Measurements from ENCODE around the gene TP53BP1. TPM values are rescaled to one million over a fixed set of nuclear protein-coding genes. Genes with fewer than 3 reads are reported as not detected.
A peak's percentile ranks its signal among the peaks of the same experiment; 100 is the strongest.
"Not testable (repeated sequence)": the region's sequence is repeated elsewhere in the genome, so short reads cannot be mapped to it uniquely, and the experiment has no call there.

Gene TP53BP1
- total and polyA plus RNA-seq, 4 donors, result 78.8 to 109 (median 88.8) TPM

- no peaks in the 10 kb centered on the region for H3K4me1 ChIP-seq (ENCODE audit: control insufficient read depth, insufficient read depth, low read length)
- no peaks in the 10 kb centered on the region for H3K27me3 ChIP-seq (ENCODE audit: control insufficient read depth, insufficient read depth, low read length)
- no peak overlapping the region for H3K27ac ChIP-seq (ENCODE audit: low read depth, low read length)
- peak in 2 of 6 donors; percentile 4 to 7 for DNase-seq (ENCODE audit: low read depth in 4 of 6, low spot score in 6 of 6)
- 79% methylated on average over 4 of the region's 4 CpGs for WGBS (ENCODE audit: insufficient coverage)
- no peaks in the 10 kb centered on the region for H3K9me3 ChIP-seq (ENCODE audit: control insufficient read depth, insufficient read depth, low read length)
- H3K36me3 ChIP-seq (ENCODE audit: control insufficient read depth, insufficient read depth, low read length), result peaks cover 65% of the 10 kb centered on the region
- no peak overlapping the region for H3K4me3 ChIP-seq (ENCODE audit: low read depth, low read length)
Observed at GRCh38 chr15:43408789-43409188, 84.2 kb downstream of the TP53BP1 start.

GRCh38 chr15:43406808-43407207, 86.1 kb downstream of the TP53BP1 start:
- Histone ChIP-seq H3K27me3 (ENCODE audit: control insufficient read depth, insufficient read depth, low read length) (no peaks in the 10 kb centered on the region), H3K27ac (ENCODE audit: low read depth, low read length) (no peak overlapping the region), H3K9me3 (ENCODE audit: control insufficient read depth, insufficient read depth, low read length) (no peaks in the 10 kb centered on the region), H3K4me3 (ENCODE audit: low read depth, low read length) (no peak overlapping the region), H3K4me1 (ENCODE audit: control insufficient read depth, insufficient read depth, low read length) (no peaks in the 10 kb centered on the region), H3K36me3 (ENCODE audit: control insufficient read depth, insufficient read depth, low read length) (peaks cover 61% of the 10 kb centered on the region)
- DNase-seq (ENCODE audit: low read depth in 4 of 6, low spot score in 6 of 6), result no peak
- WGBS (ENCODE audit: insufficient coverage), result 100% methylated on average over 1 of the region's 2 CpGs

GRCh38 chr15:43406189-43406588, 86.8 kb downstream of the TP53BP1 start:
- no peak overlapping the region for H3K4me3 ChIP-seq (ENCODE audit: low read depth, low read length)
- H3K27ac ChIP-seq (ENCODE audit: low read depth, low read length), result no peak overlapping the region
- no peaks in the 10 kb centered on the region for H3K4me1 ChIP-seq (ENCODE audit: control insufficient read depth, insufficient read depth, low read length)
- no peak for DNase-seq (ENCODE audit: low read depth in 4 of 6, low spot score in 6 of 6)
- no peaks in the 10 kb centered on the region for H3K9me3 ChIP-seq (ENCODE audit: control insufficient read depth, insufficient read depth, low read length)
- WGBS (ENCODE audit: insufficient coverage), result no CpG with 5 or more reads among the region's 2 CpGs
- H3K27me3 ChIP-seq (ENCODE audit: control insufficient read depth, insufficient read depth, low read length), result no peaks in the 10 kb centered on the region
- peaks cover 62% of the 10 kb centered on the region for H3K36me3 ChIP-seq (ENCODE audit: control insufficient read depth, insufficient read depth, low read length)

- Histone ChIP-seq H3K27me3 (ENCODE audit: control insufficient read depth, insufficient read depth, low read length) (no peaks in the 10 kb centered on the region), H3K9me3 (ENCODE audit: control insufficient read depth, insufficient read depth, low read length) (no peaks in the 10 kb centered on the region), H3K36me3 (ENCODE audit: control insufficient read depth, insufficient read depth, low read length) (peaks cover 67% of the 10 kb centered on the region), H3K4me1 (ENCODE audit: control insufficient read depth, insufficient read depth, low read length) (no peaks in the 10 kb centered on the region), H3K4me3 (ENCODE audit: low read depth, low read length) (no peak overlapping the region), H3K27ac (ENCODE audit: low read depth, low read length) (no peak overlapping the region)
- peak in 1 of 6 donors; percentile 5 for DNase-seq (ENCODE audit: low read depth in 4 of 6, low spot score in 6 of 6)
- no CpG with 5 or more reads among the region's 5 CpGs for WGBS (ENCODE audit: insufficient coverage)
Observed at GRCh38 chr15:43404130-43404529, 88.8 kb downstream of the TP53BP1 start.

GRCh38 chr15:43403616-43404015, 89.3 kb downstream of the TP53BP1 start:
- Histone ChIP-seq H3K9me3 (ENCODE audit: control insufficient read depth, insufficient read depth, low read length) (no peaks in the 10 kb centered on the region), H3K4me3 (ENCODE audit: low read depth, low read length) (no peak overlapping the region), H3K27me3 (ENCODE audit: control insufficient read depth, insufficient read depth, low read length) (no peaks in the 10 kb centered on the region), H3K36me3 (ENCODE audit: control insufficient read depth, insufficient read depth, low read length) (peaks cover 63% of the 10 kb centered on the region), H3K4me1 (ENCODE audit: control insufficient read depth, insufficient read depth, low read length) (no peaks in the 10 kb centered on the region), H3K27ac (ENCODE audit: low read depth, low read length) (no peak overlapping the region)
- 93% methylated on average over 7 of the region's 8 CpGs for WGBS (ENCODE audit: insufficient coverage)
- DNase-seq (ENCODE audit: low read depth in 4 of 6, low spot score in 6 of 6), result no peak

- 100% methylated on average over 1 of the region's 3 CpGs for WGBS (ENCODE audit: insufficient coverage)
- no peaks in the 10 kb centered on the region for H3K9me3 ChIP-seq (ENCODE audit: control insufficient read depth, insufficient read depth, low read length)
- no peak overlapping the region for H3K27ac ChIP-seq (ENCODE audit: low read depth, low read length)
- H3K36me3 ChIP-seq (ENCODE audit: control insufficient read depth, insufficient read depth, low read length), result peaks cover 58% of the 10 kb centered on the region
- H3K4me1 ChIP-seq (ENCODE audit: control insufficient read depth, insufficient read depth, low read length), result no peaks in the 10 kb centered on the region
- H3K4me3 ChIP-seq (ENCODE audit: low read depth, low read length), result no peak overlapping the region
- H3K27me3 ChIP-seq (ENCODE audit: control insufficient read depth, insufficient read depth, low read length), result no peaks in the 10 kb centered on the region
- DNase-seq (ENCODE audit: low read depth in 4 of 6, low spot score in 6 of 6), result no peak
Observed at GRCh38 chr15:43402255-43402654, 90.7 kb downstream of the TP53BP1 start.

GRCh38 chr15:43393592-43393991, 99.4 kb downstream of the TP53BP1 start:
- not testable (repeated sequence) for H3K9me3 ChIP-seq (ENCODE audit: control insufficient read depth, insufficient read depth, low read length); H3K27me3 ChIP-seq (ENCODE audit: control insufficient read depth, insufficient read depth, low read length); H3K27ac ChIP-seq (ENCODE audit: low read depth, low read length); DNase-seq (ENCODE audit: low read depth in 4 of 6, low spot score in 6 of 6); H3K4me1 ChIP-seq (ENCODE audit: control insufficient read depth, insufficient read depth, low read length); H3K4me3 ChIP-seq (ENCODE audit: low read depth, low read length)
- H3K36me3 ChIP-seq (ENCODE audit: control insufficient read depth, insufficient read depth, low read length), result peaks cover 18% of the 10 kb centered on the region
- WGBS (ENCODE audit: insufficient coverage), result 100% methylated on average over 2 of the region's 6 CpGs

GRCh38 chr15:43390723-43391122, 102.2 kb downstream of the TP53BP1 start:
- Histone ChIP-seq H3K27me3 (ENCODE audit: control insufficient read depth, insufficient read depth, low read length) (no peaks in the 10 kb centered on the region), H3K9me3 (ENCODE audit: control insufficient read depth, insufficient read depth, low read length) (no peaks in the 10 kb centered on the region), H3K4me3 (ENCODE audit: low read depth, low read length) (no peak overlapping the region), H3K36me3 (ENCODE audit: control insufficient read depth, insufficient read depth, low read length) (peaks cover 17% of the 10 kb centered on the region), H3K27ac (ENCODE audit: low read depth, low read length) (no peak overlapping the region), H3K4me1 (ENCODE audit: control insufficient read depth, insufficient read depth, low read length) (no peaks in the 10 kb centered on the region)
- DNase-seq (ENCODE audit: low read depth in 4 of 6, low spot score in 6 of 6), result no peak
- WGBS (ENCODE audit: insufficient coverage), result 94% methylated on average over 7 of the region's 8 CpGs

- Histone ChIP-seq H3K27me3 (ENCODE audit: control insufficient read depth, insufficient read depth, low read length) (no peaks in the 10 kb centered on the region), H3K36me3 (ENCODE audit: control insufficient read depth, insufficient read depth, low read length) (peaks cover 47% of the 10 kb centered on the region), H3K27ac (ENCODE audit: low read depth, low read length) (no peak overlapping the region), H3K4me1 (ENCODE audit: control insufficient read depth, insufficient read depth, low read length) (no peaks in the 10 kb centered on the region), H3K9me3 (ENCODE audit: control insufficient read depth, insufficient read depth, low read length) (no peaks in the 10 kb centered on the region), H3K4me3 (ENCODE audit: low read depth, low read length) (no peak overlapping the region)
- DNase-seq (ENCODE audit: low read depth in 4 of 6, low spot score in 6 of 6), result no peak
- 100% methylated on average over 2 of the region's 2 CpGs for WGBS (ENCODE audit: insufficient coverage)
Observed at GRCh38 chr15:43383070-43383469, 109.9 kb downstream of the TP53BP1 start.

- H3K36me3 ChIP-seq (ENCODE audit: control insufficient read depth, insufficient read depth, low read length), result peaks cover 41% of the 10 kb centered on the region
- H3K27me3 ChIP-seq (ENCODE audit: control insufficient read depth, insufficient read depth, low read length), result no peaks in the 10 kb centered on the region
- DNase-seq (ENCODE audit: low read depth in 4 of 6, low spot score in 6 of 6), result no peak
- no peak overlapping the region for H3K4me3 ChIP-seq (ENCODE audit: low read depth, low read length)
- no peaks in the 10 kb centered on the region for H3K9me3 ChIP-seq (ENCODE audit: control insufficient read depth, insufficient read depth, low read length)
- no peaks in the 10 kb centered on the region for H3K4me1 ChIP-seq (ENCODE audit: control insufficient read depth, insufficient read depth, low read length)
- no peak overlapping the region for H3K27ac ChIP-seq (ENCODE audit: low read depth, low read length)
- 100% methylated on average over 1 of the region's 4 CpGs for WGBS (ENCODE audit: insufficient coverage)
Observed at GRCh38 chr15:43382310-43382709, 110.6 kb downstream of the TP53BP1 start.
